CD4-positive, alpha-beta T cell treated with Interferon gamma for 1 hour (primary cell): ENCODE results near the gene SEL1L2.
"Not testable (repeated sequence)": the region's sequence is repeated elsewhere in the genome, so short reads cannot be mapped to it uniquely, and the experiment has no call there.

ENCODE experiments used
- DNase-seq: peaks from one replicate; pipeline ENCODE4 v3.0.0-alpha.2; 2020

The SEL1L2 gene, protein sequence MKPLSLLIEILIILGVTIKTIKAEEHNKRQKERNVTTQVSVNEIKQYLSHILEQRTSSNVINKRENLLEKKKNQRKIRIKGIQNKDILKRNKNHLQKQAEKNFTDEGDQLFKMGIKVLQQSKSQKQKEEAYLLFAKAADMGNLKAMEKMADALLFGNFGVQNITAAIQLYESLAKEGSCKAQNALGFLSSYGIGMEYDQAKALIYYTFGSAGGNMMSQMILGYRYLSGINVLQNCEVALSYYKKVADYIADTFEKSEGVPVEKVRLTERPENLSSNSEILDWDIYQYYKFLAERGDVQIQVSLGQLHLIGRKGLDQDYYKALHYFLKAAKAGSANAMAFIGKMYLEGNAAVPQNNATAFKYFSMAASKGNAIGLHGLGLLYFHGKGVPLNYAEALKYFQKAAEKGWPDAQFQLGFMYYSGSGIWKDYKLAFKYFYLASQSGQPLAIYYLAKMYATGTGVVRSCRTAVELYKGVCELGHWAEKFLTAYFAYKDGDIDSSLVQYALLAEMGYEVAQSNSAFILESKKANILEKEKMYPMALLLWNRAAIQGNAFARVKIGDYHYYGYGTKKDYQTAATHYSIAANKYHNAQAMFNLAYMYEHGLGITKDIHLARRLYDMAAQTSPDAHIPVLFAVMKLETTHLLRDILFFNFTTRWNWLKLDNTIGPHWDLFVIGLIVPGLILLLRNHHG

GRCh38 chr20:13990465-13990864, at the start of gene SEL1L2:
SEL1L2 (minus strand) TSS chr20:13990614; CDS start chr20:13990534, 80 bp downstream.
- no peak for DNase-seq

GRCh38 chr20:14036567-14036966, 46.2 kb upstream of the SEL1L2 start:
- no peak for DNase-seq

DNA sequence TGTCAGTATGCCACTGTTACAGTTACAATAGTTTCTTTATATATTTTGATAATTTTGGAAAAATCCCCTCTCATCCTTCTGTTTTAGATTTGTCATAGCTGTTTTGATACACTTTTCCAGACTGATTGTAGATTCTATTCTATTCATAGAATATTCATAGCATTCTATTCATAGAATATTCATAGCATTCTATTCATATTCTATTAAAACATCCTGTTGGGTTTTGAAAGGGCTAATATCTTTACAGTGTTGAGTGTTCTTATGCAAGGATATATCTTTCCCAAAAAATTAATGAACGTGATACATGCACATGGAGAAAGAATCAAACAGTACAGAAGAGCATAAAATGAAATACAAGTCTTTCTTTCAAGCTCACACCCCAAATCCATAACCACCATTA, 42.9 kb upstream of the SEL1L2 start:
- no peak for DNase-seq

- no peak for DNase-seq
Observed at GRCh38 chr20:14030991-14031390, 40.6 kb upstream of the SEL1L2 start.

- no peak for DNase-seq
Observed at GRCh38 chr20:14012671-14013070, 22.3 kb upstream of the SEL1L2 start.

GRCh38 chr20:14009208-14009607, 18.8 kb upstream of the SEL1L2 start:
- DNase-seq, result no peak

- no peak for DNase-seq
Observed at GRCh38 chr20:14005996-14006395, 15.6 kb upstream of the SEL1L2 start.

GRCh38 chr20:14000917-14001316, 10.5 kb upstream of the SEL1L2 start:
- no peak for DNase-seq

DNA sequence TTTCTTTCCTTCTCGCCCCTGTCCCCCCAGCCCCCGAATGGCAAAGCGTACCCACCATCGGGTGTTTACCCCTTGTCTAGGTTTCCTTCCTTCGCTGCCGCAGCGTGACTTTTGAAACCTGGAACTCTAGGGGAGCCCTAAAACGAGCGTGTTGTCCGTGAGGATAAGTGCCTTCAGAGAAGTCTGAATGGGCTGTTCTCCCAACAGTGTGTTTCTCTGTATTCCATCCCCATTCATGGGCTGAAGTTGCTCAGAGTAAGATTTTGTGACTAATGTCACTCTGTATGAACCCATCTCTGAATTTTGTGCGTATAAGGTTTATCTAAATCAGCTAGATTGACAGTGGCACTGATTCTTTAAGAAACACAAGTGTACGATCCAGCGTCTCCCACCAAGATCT, 5.9 kb upstream of the SEL1L2 start:
- no peak for DNase-seq

- DNase-seq, result no peak
Observed at GRCh38 chr20:13995841-13996240, 5.4 kb upstream of the SEL1L2 start.

DNA sequence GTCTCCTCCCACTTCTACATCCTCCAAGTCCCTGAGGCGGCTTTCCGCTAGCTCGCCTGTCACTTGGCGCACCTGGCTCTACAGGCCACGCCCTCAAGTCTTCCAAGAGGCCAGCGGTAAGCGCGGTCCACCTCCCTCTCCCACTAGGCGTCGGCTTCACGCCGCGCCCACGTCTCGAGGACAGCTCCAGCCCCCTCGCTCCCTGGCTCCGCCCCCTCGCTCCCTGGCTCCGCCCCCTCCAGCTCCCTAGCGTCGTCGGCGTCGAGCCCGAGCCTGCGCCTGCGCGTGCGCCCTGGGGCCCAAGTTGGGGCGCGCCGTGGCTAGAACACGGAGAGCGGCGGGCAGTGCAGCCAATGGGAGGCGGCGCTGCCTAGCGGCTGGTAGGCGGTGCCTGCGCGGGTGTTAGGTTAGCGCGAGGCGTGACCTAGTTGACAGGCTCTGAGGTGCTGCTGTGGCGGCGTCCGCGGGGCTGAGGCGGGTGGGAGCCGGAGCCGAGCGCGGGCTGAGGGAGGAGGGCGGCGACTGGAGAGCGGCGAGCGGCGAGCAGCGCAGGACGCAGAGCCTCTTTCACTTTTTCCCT, 4.8 kb upstream of the SEL1L2 start, which contains the start of gene MACROD2:
Gene MACROD2, plus strand, starts transcription at position 431 of the 580 bp plus-strand sequence.
- DNase-seq, result peak; percentile 53

DNA sequence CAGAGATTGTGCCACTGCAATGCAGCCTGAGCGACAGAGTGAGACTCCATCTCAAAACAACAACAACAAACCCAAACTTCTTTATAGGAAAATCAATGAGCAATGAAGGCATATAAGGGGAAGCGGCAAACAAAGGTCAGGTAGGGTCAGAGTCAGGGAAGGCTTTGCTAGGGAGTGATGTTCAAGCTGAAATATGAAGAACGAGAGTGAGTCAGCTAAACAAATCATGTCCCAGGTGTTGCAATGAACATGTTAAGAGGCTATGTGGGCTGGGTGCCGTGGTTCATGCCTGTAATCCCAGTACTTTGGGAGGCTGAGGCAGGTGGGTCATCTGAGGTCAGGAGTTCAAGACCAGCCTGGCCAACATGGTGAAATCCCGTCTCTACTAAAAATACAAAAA, 1.5 kb upstream of the SEL1L2 start:
- DNase-seq, result not testable (repeated sequence)

GRCh38 chr20:13991311-13991710, 897 bp upstream of the SEL1L2 start:
- no peak for DNase-seq

DNA sequence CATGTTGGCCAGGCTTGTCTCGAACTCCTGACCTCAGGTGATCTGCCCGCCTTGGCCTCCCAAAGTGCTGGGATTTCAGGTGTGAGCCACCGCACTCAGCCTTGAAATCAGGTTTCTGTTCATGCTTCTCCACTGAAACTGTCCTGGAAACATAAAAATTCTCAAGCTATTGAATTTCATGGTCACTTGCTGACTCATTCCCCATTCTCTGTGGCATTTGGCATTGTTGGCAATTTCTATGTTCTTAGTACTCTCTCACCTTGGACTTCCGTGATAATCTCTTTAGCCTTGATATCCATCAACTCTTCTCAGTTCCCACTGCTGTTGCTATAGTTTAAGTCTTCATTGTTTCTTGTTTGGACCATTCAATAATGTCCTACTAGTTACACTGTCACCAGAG, 6.2 kb downstream of the SEL1L2 start:
- DNase-seq, result no peak

- DNase-seq, result no peak
Observed at GRCh38 chr20:13960525-13960924, 29.9 kb downstream of the SEL1L2 start.

- no peak for DNase-seq
Observed at GRCh38 chr20:13960119-13960518, 30.3 kb downstream of the SEL1L2 start.

DNA sequence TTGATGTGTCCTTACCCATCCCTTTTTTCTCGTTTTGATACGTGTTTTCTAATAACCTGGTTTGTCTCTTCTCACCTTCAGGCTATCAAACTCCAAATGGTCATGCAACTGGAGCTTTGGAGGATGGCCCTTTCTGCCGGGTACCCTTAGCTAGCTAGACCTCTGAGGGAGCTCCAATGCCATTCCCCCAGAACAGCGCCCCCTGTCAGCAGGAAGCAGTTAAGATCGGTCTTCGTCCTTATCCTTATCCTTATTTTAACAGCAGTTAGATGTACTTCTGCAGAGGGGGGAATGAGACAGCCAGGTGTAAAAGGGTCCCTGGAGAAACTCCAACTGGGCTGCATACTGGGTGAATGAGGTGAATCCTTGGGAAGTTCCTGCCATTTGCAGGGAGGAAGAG, 37.2 kb downstream of the SEL1L2 start:
- DNase-seq, result no peak

GRCh38 chr20:13947719-13948118, 42.7 kb downstream of the SEL1L2 start:
- no peak for DNase-seq

DNA sequence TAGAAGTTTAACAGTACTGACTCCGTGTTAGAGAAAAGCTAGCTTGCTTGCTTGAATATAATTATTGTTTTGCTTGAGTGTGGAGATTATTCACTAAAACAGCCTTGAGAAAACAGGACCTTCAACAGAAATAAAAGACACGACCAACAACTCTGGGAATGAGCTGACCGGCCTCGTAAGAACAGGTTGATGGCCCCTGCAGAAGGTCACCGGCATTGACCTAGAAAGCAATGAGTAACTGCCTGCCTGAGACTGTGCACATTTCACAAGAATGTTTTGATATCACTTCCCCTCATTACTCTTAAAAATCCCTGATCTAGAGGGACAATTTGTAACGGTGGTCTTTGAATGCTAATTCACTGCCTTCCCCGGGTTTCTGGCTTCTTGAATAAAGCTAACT, 49.4 kb downstream of the SEL1L2 start:
- no peak for DNase-seq

DNA sequence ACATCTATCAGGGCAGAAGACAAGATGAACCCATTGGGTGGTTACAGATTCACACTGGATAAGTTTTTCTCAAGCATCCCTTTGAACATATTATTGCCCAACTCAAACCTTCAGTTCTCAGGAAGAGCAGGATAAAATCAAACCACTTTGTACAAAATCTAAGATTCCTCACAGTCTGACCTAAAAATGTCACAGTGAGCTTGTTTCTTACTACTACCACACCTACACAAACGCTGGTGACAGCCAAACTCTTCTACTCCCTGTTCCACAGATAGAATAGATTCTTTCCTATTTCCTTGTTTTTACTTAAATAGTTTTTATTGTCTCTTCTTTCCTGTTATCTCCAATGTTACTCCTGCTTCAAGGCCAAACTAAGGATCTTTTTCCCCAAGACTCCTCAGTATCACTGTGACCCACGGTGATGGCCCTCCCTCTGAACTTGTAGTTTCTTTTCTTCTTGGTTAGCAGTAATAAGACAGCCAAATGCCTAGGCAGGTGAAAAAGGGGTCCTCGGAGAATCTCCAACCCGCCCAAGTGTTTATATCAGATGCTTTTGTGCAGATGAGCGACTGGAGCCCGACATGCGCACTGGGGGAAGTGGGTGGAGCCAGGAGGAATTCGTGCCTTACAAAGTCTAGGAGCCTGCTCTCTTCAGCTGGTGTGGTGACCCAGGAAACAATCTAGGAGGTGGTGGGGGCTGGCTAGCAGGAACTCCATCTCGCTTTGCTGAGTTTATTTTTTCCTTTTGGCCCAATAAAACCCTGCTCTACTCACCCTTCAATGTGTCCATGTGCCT, 53.4 kb downstream of the SEL1L2 start:
- DNase-seq, result no peak

GRCh38 chr20:13934992-13935894, 55.2 kb downstream of the SEL1L2 start:
- no peak for DNase-seq

DNA sequence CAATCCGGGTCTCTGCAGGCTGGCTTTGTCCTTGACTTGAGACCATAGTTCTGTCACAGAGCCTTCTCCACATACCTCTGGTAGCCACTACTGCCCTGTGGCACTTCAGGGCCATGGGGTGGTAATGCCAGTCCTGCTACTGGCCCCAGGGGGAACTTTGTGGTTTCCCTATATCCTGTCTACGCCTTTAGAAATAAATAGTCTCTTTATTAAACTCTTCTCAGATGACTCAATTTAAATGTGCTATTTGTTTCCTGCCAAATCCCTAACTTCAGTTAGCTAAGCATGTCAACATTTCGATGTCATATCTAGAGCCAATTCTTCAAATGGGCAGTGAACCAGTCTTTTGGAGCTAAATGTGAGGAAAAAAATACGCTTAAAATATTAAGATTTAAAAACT, 60.1 kb downstream of the SEL1L2 start:
- no peak for DNase-seq
